GM21723 (cell line): ENCODE data around the gene TMEM240.
"Not testable (repeated sequence)": the region's sequence is repeated elsewhere in the genome, so short reads cannot be mapped to it uniquely, and the experiment has no call there.

ENCODE experiments used
- ATAC-seq: cut with Tn5 transposase; IDR thresholded peaks from one replicate; pipeline ENCODE4 v1.9.1; 2021; ENCODE audit warnings: mild to moderate bottlenecking, moderate library complexity; ENCODE audit not compliant: unreplicated experiment

The TMEM240 gene

DNA sequence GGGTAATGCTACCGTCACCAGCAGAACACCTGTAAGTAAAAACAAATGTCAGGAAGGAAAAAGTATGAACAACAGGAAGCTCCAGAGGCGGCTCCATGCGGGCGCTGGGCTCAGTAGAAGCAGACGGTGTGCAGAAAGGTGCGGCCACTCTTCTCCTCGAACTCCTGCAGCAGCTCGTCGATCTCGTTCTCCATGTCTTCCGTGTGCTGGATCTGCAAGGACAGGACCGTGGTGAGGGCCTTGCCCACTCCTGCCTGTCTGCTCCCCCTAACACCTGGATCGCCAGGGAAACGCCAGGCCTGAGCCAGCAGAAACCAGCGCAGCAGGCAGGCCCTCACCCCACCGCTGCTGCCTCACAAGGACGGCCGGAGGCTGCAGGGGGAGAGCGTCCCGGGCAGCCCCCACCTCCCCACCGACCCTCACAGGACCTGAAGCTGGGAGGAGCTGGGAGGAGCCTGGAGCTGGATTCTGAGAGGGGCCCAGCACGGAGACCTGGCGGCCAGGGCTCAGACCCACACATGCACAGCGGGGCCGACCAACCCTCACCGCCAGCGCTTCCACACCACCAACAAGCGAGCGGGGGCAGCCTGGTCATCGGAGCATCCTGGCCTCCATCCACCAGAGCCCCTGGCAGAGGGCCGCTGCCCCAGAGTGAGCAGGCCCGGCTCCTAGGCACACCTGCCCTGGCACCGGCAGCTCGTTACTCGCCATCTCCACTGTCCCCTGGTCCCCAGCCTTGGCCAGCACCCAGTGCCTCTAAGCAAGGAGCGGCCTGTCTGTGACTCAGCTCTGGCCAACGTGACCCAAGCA, 1.7 kb upstream of the TMEM240 start:
- ATAC-seq: no peak

DNA sequence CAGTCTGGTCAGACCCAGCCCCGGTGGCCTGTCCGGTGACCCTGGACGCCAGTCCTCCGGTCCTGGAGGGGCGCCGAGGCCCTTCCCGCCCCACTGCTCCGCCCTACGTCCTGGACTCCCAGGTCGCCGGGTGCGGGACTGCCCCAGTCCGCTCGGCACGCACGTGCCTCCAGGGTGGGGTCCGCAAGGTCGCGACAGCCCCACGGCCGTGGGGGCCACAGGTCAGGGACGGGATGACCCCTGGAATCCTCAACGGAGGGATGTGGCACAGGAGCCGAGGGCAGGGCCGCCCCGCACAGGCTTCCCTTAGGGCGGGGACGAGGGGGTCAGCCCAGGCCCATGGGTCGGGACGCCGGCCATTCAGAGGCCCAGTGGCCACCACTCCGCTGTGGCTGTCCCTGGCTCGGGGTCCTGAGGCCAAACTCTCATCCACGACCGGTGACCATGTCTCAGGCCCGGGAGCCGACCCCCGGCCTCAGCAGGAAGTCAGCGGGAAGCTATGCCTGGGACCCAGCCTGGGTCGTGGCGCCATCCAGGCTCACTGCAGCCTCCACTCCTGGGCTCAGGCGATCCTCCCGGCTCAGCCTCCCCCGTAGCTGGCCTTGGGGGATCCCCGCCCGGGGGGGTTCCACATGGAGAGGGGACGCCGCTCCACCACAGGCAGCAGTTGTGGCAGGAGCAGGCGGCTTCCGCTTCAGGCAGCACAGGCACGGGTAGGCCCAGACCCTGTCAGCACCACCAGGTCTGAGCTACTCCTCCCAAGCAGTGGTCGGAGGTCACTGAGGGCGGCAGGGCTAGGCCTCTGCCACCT, 599 bp upstream of the TMEM240 start:
- ATAC-seq: no peak

DNA sequence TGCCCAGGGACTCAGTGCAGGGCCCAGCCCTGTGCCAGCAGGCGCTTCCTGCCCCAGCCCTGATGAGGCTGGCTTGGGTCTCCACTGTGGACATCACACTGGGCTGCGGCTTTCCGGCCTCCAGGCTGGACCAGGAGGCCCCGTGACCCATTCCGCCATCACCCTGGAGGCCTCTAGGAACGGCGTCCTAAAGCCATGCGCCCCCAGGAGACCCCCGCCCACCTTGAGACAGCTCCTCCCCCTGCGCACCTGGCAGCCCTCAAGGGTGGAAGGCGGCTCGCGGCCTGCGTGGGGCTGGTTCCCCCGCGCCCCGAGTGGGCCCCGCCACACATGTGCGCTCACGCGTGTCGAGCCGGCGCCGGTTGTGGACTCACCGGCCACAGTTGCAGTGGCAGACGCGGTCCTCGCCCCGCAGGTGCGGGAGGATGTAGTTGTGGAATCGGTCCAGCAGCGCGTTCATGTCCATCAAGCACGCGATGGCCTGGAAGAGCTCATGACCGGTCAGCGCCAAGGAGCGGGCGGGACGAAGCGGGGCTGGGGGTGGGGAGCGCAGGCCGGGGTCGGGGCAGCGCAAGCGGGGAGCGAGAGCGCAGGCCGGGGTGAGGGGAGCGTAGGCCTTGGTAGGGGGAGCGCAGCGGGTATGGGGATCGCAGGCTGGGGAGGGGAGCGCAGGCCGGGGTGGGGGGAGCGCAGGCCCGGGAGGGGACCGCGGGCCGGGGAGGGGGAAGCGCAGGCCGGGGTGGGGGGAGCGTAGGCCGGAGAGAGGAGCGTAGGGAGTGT, 924 bp downstream of the TMEM240 start:
- no peak for ATAC-seq

DNA sequence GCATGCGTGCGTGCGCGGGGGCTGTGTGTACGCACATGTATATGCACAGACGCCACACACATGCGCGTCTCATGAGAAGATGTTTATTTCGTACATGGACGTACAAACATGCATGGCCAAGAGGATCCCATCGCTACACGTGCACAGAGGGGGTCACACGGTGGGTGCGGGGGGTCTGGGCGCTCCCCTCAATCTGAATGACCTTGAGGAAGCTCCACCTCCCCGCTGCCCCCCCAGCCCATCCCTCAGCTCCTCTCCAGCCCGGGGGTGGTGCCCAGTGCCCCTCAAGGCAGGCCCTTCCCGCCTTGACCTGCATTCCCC, 1.5 kb downstream of the TMEM240 start:
- no peak for ATAC-seq

DNA sequence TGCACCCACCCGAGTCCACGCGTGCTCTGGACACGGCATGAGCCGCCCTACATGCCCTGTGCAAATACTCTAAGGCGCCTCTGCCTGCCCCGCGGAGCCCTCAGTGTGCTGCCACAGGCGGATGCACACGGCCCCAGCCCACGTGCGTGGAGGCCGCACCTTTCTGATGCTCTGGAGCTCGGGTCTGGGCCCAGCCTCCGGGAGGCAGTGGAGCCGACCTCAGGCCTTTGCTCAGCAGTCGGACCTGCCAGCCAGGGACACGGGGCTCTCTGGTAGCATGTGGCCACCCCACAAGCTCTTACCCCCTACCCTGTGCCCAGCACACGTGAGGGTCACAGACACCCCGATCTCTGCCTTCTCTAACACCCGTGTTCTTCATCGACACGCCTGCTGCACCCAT, 2.1 kb downstream of the TMEM240 start:
- ATAC-seq: no peak

DNA sequence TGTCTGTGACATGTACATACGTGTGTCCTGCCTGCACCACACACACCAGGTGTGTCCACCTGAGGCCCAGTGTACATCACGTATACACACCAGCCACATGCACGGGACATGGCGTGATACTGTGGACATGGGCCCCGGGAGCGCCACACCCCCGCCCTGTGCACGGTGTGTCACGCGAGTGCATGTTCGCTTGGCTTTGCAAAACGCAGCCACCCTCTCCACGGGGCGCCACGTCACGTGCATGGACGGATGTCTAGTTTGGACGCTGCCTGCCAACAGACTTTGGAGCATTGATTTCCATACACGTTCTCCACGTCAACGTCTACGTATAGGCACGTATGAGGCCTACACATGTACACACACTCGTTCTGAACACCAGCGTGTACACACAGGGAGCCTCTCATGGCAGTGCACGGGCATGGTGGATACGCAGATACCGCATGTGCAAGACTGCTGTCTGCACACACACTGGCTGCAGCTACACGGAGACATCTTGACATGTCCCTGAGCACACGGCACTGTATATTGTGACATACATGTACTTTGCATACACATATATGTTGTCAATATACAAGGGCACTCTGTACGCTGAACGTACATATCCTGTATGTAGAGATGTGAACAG, 2.7 kb downstream of the TMEM240 start:
- no peak for ATAC-seq

DNA sequence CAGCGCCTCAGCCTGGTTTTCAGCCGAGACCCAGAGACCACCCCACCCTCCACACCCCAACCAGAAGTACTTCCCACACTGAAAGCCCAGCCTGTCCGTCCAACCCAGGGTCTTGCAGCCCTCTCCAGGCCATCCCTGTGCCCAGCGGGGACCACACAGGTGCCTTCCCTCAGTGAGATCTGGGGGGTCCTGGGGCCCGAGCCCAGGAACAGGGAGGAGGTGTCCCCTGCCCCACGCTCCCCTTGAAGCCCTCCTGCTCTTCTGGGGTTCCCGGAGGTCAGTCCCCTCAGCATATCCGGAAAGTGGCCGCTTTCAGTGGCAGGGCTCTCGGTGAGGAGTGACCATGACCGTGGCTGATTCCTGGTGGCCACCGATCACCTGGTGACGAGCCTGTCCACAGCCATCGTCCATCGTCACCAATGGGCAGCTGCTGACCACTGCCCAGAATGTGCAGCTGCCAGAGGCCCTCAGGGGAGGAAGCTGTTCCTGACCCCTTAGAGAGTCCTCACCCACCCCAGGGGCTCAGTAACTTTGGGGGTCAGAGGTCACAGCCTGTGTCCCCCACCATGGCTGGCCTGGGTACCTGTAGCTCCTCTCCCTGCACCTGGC, 3.4 kb downstream of the TMEM240 start:
- ATAC-seq: no peak

DNA sequence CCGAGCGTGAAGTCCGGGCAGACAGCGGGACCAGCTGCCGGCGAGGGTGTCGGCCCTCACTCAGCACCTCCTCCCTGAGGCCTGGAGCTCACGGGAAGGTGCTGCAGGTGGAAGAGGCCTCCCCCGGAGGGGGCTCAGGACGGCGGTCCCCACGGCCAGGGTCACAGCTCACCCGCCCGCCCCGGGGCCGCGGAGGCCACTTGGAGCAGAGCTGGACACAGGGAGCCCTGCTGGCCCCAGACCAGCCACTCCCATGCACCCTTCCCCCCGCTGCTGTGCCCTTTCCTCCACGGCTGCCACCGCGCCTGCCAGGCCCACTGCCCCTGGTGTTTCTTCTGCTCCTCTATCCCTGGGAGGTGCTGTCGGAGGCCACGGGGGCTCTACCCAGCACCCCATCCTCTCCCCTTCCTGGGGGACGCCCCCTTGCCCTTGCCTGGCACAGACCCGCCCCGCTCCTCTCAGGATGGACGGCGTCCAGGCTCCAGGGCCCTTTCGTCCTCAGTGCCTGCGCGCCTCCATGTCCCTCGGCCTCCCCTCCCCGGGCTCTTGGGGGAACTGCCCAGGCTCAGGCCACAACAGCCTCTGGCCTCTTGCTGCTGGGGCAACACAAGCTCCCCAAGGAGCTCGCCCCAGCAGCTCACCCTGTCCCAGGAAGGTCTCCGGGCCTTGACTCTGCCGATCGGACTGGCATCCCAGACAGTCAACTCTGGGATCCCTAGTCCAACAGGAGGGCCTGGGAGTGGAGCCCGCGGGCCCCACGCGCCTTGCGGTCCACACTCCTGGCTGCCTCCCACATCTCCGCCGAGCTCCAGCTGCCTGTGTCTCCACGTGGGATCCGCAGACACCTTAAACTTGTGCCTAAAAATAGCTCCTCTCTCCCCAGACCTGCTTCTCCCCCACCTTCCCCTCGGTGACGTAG, 4.1 kb downstream of the TMEM240 start:
- ATAC-seq: no peak

DNA sequence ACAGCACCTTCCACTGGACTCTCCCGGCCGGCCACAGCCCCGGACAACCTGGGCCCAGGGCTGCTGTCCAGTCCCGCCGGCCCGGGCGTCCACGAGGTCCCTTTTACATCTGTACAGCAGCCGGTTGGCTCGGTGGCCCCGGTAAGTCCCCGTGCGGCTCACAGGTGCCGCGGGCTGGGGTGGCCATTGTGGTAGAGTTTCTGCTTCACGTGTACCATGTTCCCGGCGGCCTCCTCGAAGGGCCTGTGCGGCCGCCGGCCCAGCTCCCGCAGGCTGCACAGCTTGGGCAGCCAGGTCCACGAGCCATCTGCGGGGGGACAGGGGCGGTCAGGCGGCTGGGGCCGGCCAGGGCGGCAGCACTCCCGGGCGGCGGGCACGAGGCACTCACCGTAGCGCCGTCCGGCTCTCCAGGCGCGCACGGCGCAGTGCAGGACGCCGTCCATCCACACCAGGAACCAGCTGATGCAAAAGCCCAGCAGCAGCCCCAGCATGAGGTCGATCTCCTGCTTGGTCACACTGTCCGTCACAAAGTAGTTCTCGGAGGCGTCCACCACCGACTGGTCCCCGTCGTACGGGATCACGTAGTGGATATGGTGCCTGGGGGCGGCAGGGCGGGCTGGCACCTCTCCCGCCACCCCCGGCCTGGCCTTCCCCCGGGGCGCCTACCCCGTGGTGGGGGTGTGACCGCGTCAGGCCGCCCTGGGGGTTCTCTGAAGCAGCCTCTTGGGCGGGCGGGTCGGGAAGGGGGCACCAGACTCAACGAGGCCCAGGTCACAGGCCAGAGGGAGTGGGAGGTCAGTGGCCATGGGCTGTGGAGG, 5.0 kb downstream of the TMEM240 start:
- ATAC-seq: no peak

DNA sequence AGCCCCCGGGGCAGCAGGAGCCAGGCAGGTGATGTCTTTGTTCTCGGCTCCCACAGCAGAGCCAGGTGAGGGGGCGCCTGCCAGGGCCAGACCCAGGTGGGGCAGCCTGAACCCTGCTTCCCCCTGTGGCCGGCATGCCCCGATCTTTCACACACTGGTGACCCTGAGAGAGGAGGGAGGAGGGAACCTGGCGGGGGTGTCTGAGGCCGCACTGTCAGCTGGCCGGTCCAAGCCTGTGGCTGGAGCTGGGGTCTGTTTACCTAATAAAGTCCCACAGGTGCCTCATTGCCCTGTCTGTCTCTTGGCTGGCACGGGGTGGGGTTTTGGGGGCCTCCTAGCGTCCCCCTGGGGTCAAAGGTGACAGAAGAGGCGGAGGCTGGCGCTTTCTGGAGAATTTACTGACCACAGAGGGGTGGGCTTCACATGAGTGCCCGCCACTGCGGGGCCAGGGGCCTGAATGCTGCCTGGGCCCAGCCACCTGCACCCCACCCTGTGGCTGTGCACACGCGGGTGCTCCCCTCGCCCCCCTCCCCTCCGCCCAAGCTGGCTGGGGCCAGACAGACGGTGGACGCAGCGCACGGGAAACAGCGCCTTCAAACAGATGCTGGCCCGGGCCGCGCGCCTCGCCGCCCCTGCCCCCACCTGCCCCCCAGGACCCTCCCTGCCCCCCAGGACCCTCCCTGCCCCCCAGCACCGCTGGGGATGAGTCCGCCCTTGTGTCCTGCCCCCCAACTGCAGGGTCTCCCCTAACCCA, 5.8 kb downstream of the TMEM240 start:
- ATAC-seq: no peak

DNA sequence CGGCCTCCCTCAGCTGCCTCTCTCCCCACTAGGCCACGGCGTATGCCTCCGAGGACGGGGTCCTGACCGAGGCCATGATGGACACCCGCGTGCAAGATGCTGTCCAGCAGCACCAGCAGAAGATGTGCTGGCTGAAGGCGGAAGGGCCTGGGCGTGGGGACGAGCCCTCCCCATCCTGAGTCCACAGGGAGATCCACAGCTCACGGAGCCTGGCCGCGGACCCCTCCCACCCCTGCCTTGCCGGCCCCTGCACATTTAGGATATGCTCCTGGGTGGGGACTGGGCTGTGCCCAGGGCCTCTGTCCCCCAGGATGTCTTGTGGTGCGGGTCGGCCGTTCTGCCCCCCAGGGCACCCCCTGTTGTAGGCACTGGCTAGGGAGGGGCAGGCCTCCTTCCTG, 6.5 kb downstream of the TMEM240 start:
- ATAC-seq: not testable (repeated sequence)

DNA sequence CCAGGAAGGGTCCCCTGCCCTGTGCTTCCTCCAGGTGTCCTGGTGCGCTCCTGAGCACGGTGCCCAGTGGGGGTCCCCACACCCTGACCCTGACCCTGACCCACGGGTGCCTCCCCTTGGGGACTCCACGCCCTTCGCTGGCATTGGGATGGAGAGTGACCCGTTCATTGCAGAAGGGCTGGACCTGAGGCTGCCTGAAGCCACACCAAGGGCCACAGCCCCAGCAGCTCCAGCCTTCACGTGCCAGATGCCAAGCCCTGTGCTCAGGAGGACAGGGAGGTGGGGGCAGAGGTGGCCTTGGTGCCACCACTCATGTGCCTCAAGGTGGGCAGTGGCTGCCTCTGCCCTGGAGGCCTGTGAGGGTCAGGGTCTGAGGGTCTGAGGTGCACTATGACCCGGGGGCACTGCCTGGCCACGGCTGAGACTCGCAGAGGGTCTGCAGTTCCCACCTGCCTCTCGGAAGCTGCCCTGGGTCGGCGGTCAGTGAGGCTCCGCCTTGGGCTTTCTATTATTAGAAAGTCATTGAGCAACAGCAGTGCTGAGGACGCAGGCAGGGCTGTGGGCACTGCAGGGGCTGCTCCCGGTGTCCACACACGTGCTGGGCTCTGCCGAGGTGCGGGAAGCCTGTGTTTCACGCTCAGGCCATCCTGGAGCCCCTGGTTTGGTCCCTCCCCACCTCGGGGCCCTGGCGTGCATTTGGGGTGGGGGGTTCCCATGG, 7.1 kb downstream of the TMEM240 start:
- ATAC-seq: not testable (repeated sequence)

DNA sequence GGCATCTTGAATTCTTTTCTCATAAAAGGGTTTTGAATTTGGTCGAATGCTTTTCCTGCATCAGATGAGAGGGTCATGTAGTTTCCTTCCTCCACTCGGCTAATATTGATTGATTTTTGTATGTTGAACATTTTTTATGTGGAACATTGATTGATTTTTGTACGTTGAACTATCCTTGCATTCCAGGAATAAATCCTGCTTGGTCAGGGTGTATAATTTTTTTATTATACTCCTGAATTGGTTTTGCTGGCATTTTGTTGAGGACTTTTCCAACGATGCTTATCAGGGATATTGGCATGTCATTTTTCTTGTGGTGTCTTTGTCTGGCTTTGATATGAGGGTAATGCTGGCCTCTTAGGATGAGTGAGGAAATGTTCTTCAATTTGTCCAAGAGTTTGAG, 8.5 kb downstream of the TMEM240 start:
- no peak for ATAC-seq

DNA sequence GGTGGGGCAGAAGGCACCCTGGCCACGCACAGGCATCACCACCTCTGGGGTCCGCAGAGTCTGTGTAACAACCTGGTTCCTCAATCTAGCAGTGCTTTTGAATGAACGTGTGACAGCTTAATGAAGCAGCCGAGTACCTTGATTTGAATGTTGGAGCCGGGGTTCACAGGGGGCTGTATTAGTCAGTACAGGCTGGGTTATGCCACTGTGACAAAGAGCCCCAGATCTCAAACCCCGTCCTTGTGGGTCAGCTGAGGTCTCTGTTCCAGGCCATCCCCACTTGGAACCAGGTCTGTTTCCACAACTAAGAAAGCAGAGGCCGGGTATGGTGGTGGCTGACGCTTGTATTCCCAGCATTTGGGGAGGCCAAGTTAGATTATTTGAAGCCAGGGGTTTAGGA, 10.5 kb downstream of the TMEM240 start:
- no peak for ATAC-seq

DNA sequence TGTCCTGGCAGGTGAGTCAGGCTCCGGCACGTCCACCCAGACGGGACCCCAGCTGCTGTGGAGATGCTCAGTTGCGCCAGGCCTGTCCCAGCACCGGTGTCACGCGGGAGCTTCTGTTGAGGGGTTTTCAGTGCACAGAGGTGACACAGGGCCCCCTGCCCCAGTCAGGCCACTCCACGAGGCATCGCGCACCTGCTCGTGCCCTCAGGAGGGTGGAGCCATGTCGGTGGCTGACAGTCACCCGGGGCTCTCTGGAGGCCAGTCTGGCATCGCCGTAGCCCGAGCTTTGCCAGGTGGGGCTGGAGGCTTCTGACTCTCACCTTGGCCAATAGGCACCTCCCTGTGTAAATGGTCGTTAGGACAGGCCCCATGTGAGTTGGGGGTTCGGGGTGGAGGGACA, 11.1 kb downstream of the TMEM240 start:
- ATAC-seq: no peak

DNA sequence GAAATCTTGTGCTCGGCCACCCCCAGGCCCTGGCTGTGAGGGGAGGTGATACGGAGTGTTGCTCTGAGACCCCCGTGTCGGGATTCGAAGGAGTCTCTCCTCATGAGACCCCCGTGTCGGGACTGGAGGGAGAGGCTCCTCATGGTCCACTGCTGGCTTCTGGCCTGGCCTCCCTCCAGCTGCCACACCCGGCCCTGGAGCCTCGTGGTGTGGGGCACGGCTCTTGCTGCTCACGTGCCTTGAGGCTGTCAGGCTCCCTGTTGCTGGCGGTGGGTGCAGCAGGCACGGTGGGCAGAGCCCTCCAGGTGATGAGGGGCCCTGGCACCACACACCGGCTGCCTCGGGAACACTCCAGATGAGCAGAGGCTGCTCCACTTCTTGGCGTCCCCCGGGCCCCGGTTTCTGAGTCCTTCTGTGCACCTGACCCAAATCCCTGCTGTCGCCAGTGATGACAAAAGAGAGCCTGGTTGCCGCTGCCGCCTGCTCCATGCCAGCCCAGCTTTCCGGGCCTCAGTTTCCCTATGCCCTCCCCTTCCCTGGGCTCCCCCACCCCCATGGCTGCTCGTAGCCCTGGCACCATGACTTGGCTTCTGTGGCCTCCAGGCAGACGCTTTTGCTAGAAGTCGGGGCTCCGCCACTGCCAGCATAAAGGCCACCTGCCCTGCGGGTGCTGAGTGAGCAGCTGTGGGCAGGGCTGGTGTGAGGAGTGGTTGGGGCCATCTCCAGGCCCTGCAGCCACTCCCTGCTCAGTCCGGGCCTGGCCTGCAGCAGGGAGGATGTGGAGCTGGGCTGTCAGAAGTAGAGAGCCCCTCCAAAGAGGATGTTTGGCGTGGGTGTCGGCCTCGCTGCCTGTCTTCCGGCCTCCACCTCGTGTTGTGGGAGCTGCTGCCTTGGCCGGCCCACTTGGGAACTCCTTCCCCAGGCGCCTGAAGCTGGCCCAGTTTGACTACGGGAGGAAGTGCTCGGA, 11.8 kb downstream of the TMEM240 start:
- ATAC-seq: no peak
